ENCODE measurements around the gene TRAPPC6A.

GRCh38 chr19:45136507-45137178 lies 41.4 kb downstream of the TRAPPC6A start:
- TF ChIP-seq CTCF (conservative IDR thresholded peaks at IDR 0.05; ENCODE audit: low read depth in 2 of 2) (no peak), POLR2AphosphoS5 (IDR thresholded peaks at IDR 0.05; ENCODE audit: low read depth) (no peak), EZH2 (IDR thresholded peaks at IDR 0.05; ENCODE audit: low read depth, unreplicated experiment) (no peak)
